Left ventricle myocardium inferior (tissue), 1 donor: ENCODE results near the gene TOX2. TPM values are rescaled to one million over a fixed set of nuclear protein-coding genes. Genes with fewer than 3 reads are reported as not detected.

ENCODE experiments used
- DNase-seq: peaks from one replicate; pipeline ENCODE4 v3.0.0-alpha.2; 2020
- H3K27ac ChIP-seq: fragments of 200-600 bp; replicated peaks from 2 replicates; pipeline ENCODE4 v1.8.0; 2021
- H3K27me3 ChIP-seq: fragments of 200-600 bp; 2 replicates; pipeline ENCODE4 v1.8.0; 2021; ENCODE audit warnings: low read depth
- H3K36me3 ChIP-seq: fragments of 200-600 bp; 2 replicates; pipeline ENCODE4 v1.8.0; 2021
- H3K4me1 ChIP-seq: fragments of 200-600 bp; 2 replicates; pipeline ENCODE4 v1.8.0; 2021
- H3K4me3 ChIP-seq: fragments of 200-600 bp; 2 replicates; pipeline ENCODE4 v1.8.0; 2021; ENCODE audit warnings: mild to moderate bottlenecking, moderate library complexity
- H3K9me3 ChIP-seq: fragments of 200-600 bp; replicated peaks from 2 replicates; pipeline ENCODE4 v1.8.0; 2021
- intact Hi-C: fragments of 100-400 bp; cut with micrococcal nuclease; formaldehyde crosslinking; loops from one replicate; pipeline ENCODE4 v1.11.0; 2022
- total RNA-seq: library from RNA; stranded (reverse); fragmentation: NEBNext Ultra II Directional; extraction: Animal tissue kit (Norgen Biotek cat#: 25700); gene quantifications from one replicate; pipeline ENCODE4 v1.2.1, GENCODE V29; 2021
- TF ChIP-seq, protein P1 (sequence below): fragments of 200-600 bp; IDR thresholded peaks from 2 replicates; pipeline ENCODE4 v1.8.0; 2021; ENCODE audit warnings: antibody characterized with exemption, mild to moderate bottlenecking, borderline replicate concordance
- donor health status: DM: no; HTN: yes; CAD: no; lungs with severe emphysema.

The TOX2 gene
- total RNA-seq, 1 donor from 2014 or later, result 0.30 TPM

DNA sequence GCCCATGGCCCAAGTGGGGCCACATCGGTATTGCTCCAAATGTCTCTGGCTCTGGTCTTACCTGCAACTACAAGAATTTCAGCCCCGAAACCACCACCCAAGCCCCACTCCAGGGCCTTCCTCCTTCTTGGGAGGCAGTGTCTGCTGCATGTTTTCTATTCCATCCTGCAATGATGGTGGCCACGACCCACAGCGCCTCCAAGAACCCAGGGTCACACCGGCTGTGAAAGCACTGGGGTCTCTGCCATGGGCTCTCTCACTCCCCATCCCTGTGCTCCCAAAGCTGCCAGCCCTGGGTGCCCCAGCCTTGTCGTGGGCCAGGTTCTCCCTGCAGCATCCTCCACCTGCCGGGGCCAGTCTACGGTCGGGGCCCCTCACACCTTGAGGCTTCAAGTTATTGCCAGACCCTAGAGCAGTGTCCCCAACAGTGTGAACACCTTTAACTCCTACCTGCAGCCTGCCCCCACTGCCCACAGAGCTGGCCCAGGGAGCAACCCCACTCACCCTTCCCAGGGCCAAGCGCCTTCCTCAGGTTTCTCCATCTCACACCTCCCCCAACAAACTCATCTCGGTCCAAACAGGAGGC is 157.0 kb downstream of the TOX2 start:
- TF ChIP-seq, protein P1, sequence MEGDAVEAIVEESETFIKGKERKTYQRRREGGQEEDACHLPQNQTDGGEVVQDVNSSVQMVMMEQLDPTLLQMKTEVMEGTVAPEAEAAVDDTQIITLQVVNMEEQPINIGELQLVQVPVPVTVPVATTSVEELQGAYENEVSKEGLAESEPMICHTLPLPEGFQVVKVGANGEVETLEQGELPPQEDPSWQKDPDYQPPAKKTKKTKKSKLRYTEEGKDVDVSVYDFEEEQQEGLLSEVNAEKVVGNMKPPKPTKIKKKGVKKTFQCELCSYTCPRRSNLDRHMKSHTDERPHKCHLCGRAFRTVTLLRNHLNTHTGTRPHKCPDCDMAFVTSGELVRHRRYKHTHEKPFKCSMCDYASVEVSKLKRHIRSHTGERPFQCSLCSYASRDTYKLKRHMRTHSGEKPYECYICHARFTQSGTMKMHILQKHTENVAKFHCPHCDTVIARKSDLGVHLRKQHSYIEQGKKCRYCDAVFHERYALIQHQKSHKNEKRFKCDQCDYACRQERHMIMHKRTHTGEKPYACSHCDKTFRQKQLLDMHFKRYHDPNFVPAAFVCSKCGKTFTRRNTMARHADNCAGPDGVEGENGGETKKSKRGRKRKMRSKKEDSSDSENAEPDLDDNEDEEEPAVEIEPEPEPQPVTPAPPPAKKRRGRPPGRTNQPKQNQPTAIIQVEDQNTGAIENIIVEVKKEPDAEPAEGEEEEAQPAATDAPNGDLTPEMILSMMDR, result no peak
- H3K9me3 ChIP-seq, result no peaks in the 10 kb centered on the region
- no peak overlapping the region for H3K4me3 ChIP-seq
- no peak overlapping the region for H3K27ac ChIP-seq
- intact Hi-C loops, result no loop called here
- no peaks in the 10 kb centered on the region for H3K36me3 ChIP-seq
- peaks cover 13% of the 10 kb centered on the region for H3K4me1 ChIP-seq
- H3K27me3 ChIP-seq, result no peaks in the 10 kb centered on the region
- no peak for DNase-seq

DNA sequence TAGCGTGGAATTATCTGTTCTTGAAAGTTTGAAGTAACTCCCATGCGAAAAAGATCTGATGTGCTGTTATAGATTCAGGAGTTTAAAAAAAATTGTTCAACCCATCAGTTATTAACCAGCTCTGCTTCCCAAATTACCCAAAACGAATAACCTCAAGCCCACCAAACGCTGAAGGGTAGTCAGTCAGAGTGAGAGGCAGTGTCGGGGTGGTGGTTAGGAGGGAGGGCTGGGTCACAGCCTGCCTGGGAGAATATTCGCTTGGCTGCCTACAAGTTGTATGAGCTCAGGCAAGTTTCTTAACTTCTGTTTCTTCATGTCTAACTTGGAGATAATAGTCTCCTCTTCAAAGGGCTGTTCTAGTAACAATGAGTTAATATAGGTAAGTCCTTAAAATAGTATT is 157.7 kb downstream of the TOX2 start:
- H3K36me3 ChIP-seq, result no peaks in the 10 kb centered on the region
- no peak for DNase-seq
- peaks cover 13% of the 10 kb centered on the region for H3K4me1 ChIP-seq
- H3K27me3 ChIP-seq, result no peaks in the 10 kb centered on the region
- intact Hi-C loops, result no loop called here
- TF ChIP-seq, protein P1, result no peak
- no peaks in the 10 kb centered on the region for H3K9me3 ChIP-seq
- H3K4me3 ChIP-seq, result no peak overlapping the region
- H3K27ac ChIP-seq, result no peak overlapping the region

DNA sequence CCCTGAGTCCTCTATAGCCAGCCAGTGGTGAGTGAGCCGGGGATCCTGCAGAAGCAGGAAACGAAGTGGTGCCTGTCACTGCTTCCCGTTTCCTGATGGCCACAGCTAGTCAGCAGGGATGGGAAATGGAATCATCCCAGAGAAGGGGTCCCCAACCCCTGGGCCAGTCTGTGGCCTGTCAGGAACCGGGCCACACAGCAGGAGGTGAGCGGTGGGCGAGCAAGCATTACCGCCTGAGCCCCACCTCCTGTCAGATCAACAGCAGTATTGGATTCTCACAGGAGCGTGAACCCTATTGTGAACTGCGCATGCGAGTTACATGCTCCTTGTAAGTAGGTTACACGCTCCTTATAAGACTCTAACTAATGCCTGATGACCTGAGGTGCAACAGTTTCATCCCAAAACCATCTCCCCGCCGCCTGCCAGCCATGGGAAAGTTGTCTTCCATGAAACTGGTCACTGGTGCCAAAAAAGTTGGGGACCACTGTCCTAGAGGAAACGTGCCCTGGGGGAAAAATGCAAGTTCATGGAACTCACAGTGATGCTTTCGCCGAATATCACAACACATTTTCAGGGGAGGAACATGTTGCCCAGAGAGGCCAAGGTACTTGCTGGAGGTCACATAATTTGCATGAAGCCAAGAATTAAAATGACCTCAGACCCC is 158.5 kb downstream of the TOX2 start:
- Histone ChIP-seq H3K9me3 (no peaks in the 10 kb centered on the region), H3K27me3 (no peaks in the 10 kb centered on the region), H3K4me3 (no peak overlapping the region), H3K4me1 (peaks cover 13% of the 10 kb centered on the region), H3K36me3 (no peaks in the 10 kb centered on the region), H3K27ac (no peak overlapping the region)
- no peak for DNase-seq
- intact Hi-C loops, result no loop called here
- TF ChIP-seq, protein P1, result no peak

DNA sequence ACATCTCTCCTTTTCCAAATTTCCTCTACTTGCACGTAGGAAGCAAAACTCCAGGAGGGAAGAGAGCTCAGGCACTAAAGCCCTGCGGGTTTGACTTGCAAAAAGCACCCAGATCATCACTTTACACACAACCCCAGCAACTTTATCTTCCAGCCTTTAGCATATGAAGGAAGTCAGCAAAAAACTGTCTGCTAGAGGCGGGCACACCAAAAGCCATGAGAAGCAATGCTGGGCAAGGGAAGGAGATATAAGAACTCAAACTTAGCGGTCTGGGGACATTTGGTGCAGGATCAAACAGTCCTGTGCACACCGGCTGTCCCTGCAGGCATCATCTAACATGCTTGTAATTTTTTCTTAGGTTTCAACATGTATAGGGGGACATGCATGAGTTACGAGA is 159.0 kb downstream of the TOX2 start:
- TF ChIP-seq, protein P1, result no peak
- H3K36me3 ChIP-seq, result no peaks in the 10 kb centered on the region
- DNase-seq, result no peak
- intact Hi-C loops, result no loop called here
- no peaks in the 10 kb centered on the region for H3K9me3 ChIP-seq
- no peaks in the 10 kb centered on the region for H3K27me3 ChIP-seq
- H3K27ac ChIP-seq, result peak overlapping the region; percentile 79
- H3K4me1 ChIP-seq, result peaks cover 13% of the 10 kb centered on the region
- H3K4me3 ChIP-seq, result no peak overlapping the region

DNA sequence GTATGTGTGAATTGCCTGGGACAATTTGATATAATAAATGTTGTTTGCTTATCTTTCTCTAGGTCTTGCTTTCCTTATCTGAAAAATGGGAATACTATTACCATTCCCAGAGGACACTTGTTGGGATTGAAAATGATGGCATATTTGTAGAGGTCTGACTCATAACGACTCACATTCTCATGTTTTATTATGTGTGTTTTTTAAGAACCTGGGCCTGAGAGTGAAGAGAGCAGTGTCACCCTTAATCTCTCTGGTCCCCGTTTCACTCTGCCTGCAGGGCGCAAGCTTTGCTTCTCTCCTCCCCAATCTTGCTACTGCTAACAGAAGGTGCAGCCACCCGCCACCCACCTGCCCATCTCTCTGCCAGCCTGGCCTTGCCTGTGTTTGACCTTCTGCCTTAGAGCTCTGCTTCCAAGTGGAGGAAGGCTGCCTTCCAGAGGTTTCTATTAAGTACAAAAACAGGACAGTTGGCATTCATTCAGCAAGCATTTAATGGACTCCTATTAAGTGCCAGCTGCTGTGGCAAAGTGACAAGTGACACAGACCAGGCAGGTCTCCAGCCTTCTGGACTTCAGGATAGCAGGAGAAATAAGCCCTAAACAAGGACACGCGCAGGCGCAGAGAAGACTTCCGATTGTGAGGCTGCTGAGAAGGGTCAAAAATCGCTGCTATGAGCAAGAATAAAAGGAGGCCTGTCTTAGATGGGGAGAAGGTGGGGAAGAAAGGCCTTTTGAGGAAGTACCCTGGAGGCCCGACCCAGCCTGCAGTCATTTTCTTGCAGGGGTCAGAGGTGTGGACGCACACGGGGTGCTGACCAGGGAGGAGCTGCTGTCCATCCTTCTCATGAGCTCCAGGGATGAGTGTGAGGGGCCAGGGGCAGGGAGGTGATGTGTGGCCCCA is 159.8 kb downstream of the TOX2 start:
- Histone ChIP-seq H3K4me1 (peaks cover 13% of the 10 kb centered on the region), H3K27ac (peak overlapping the region; percentile 79)
- DNase-seq, result peak; percentile 75

More for the DNA sequence above, 159.8 kb downstream of the TOX2 start:
- Histone ChIP-seq H3K27me3 (no peaks in the 10 kb centered on the region), H3K36me3 (no peaks in the 10 kb centered on the region), H3K9me3 (no peaks in the 10 kb centered on the region), H3K4me3 (no peak overlapping the region)
- intact Hi-C loops, result no loop called here
- TF ChIP-seq, protein P1, result no peak
